MM.1S (cell line): Measurements from ENCODE around the gene SUSD4.

Source experiments
- CTCF ChIP-seq: fragments of 300-600 bp; sonication (generic); IDR thresholded peaks from 2 replicates; pipeline ENCODE4 v1.5.1; 2016; ENCODE audit warnings: antibody characterized with exemption, low read length, mixed read lengths
- EZH2phosphoT487 ChIP-seq: fragments of 300-600 bp; sonication (generic); IDR thresholded peaks from 2 replicates; pipeline ENCODE4 v1.6.1; 2018; ENCODE audit warnings: antibody characterized with exemption, low read length

DNA sequence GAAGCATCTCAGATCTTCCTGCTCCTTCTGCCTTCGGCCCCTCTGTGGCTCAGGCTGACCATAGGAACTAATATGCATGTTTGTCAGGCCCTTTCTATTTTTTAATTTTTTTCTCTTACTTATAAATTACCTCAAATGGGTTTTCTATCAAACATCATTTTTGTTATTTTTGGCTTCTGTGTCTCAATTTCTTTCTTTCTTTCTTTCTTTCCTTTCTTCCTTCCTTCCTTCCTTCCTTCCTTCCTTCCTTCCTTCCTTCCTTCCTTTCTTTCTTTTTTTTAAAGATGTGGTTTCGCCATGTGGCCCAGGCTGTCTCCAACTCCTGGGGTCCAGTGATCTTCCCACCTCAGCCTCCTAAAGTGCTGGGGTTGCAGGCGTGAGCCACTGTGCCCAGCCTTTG, 184.7 kb downstream of the SUSD4 start:
- no peak for TF ChIP-seq CTCF
- no peak for TF ChIP-seq EZH2phosphoT487
